ENCODE results near the gene PLS1. TPM values are rescaled to one million over a fixed set of nuclear protein-coding genes. Genes with fewer than 3 reads are reported as not detected.

Gene PLS1
- total and polyA plus RNA-seq, 2 of the 8 experiments (the other 6 are each of a cell fraction or from before 2014, with no cell fraction given), result 18.7 to 44.7 TPM

- DNase-seq (ENCODE audit: low read depth in 1 of 2, low spot score in 2 of 2), result no peak
- H3K27me3 ChIP-seq (replicated peaks in 1 of 4; ENCODE audit: control insufficient read depth in 3 of 4, extremely low read depth in 1 of 4, insufficient read depth in 3 of 4, low read length in 3 of 4), result no peaks in the 10 kb centered on the region
- 91% methylated on average over 1 of the region's 1 CpG; no CpG with 5 or more reads in 1 of the 2 experiments for whole genome bisulfite sequencing, 2 experiments (ENCODE audit: extremely low coverage in 1 of 2, insufficient coverage in 1 of 2, insufficient read length in 1 of 2, insufficient replicate concordance in 2 of 2, low coverage in 1 of 2, low lambda C conversion rate in 2 of 2, missing lambda C conversion rate in 1 of 2)
These were observed 15.0 kb downstream of the PLS1 start for GRCh38 chr3:142611206-142611605.

More at GRCh38 chr3:142611206-142611605, 15.0 kb downstream of the PLS1 start:
- Histone ChIP-seq H4K5ac (ENCODE audit: insufficient read length, low read depth, low read length) (no peak overlapping the region), H3K36me3 (ENCODE audit: control insufficient read depth in 2 of 4, insufficient read depth in 4 of 4, low read length in 3 of 4) (no peaks in the 10 kb centered on the region), H3K18ac (ENCODE audit: extremely low read depth, low read length) (no peak overlapping the region), H3K27ac (ENCODE audit: low read depth, low read length) (no peak overlapping the region), H3K23ac (ENCODE audit: insufficient read length) (no peak overlapping the region), H2AK5ac (ENCODE audit: low read depth, low read length) (no peak overlapping the region), H3K79me1 (ENCODE audit: low read depth, low read length) (peaks cover 2% of the 10 kb centered on the region; the same call in 1 of the 2 replicates), H2BK20ac (ENCODE audit: low read length) (no peak overlapping the region), H2BK15ac (ENCODE audit: low read length) (no peak overlapping the region), H3K4me2 (ENCODE audit: insufficient read depth in 1 of 2, low read depth in 2 of 2, low read length in 2 of 2) (no peak overlapping the region), H2BK12ac (ENCODE audit: low read depth, low read length) (no peak overlapping the region), H3K14ac (ENCODE audit: insufficient read length) (no peak overlapping the region), H2BK5ac (ENCODE audit: low read depth, low read length) (no peak overlapping the region), H2AFZ (ENCODE audit: low read length) (no peak overlapping the region), H4K20me1 (replicated peaks in 1 of 2; ENCODE audit: control insufficient read depth in 1 of 2, insufficient read depth in 2 of 2, low read length in 2 of 2) (no peaks in the 10 kb centered on the region), H3K9ac (replicated peaks in 1 of 4; ENCODE audit: extremely low read depth in 1 of 4, low read depth in 3 of 4, low read length in 3 of 4) (no peak overlapping the region), H4K8ac (ENCODE audit: extremely low read depth, insufficient read depth, low read length) (no peak overlapping the region), H3K23me2 (ENCODE audit: low read depth, low read length) (no peaks in the 10 kb centered on the region), H2BK120ac (replicated peaks; ENCODE audit: low read depth, low read length) (no peak overlapping the region), H3K79me2 (ENCODE audit: control insufficient read depth in 1 of 2, insufficient read depth in 2 of 2, low read length in 2 of 2) (peaks cover 0 to 7% of the 10 kb centered on the region in 2 experiments; a peak in 1 of 4 replicates), H4K91ac (replicated peaks; ENCODE audit: insufficient read length, low read length) (no peak overlapping the region), H3K4me1 (replicated peaks in 1 of 4; ENCODE audit: control insufficient read depth in 3 of 4, insufficient read depth in 4 of 4, low read length in 3 of 4) (no peaks in the 10 kb centered on the region), H3K9me3 (ENCODE audit: insufficient read depth in 2 of 2, low read depth in 1 of 2, low read length in 1 of 2) (no peaks in the 10 kb centered on the region), H3K4me3 (ENCODE audit: extremely low read depth in 1 of 4, insufficient read depth in 2 of 4, low read depth in 3 of 4, low read length in 4 of 4) (no peak overlapping the region), H3K4ac (replicated peaks; ENCODE audit: insufficient read length, low read depth, low read length) (no peak overlapping the region), H3K56ac (replicated peaks; ENCODE audit: insufficient read length, low read depth, low read length) (no peak overlapping the region)
- no peak for FAIRE-seq
- POLR2A ChIA-PET (ENCODE audit: partially characterized antibody), result no interaction called here
- CTCF ChIA-PET (ENCODE audit: partially characterized antibody), result interaction anchor here (1.4 to 2.7 kb wide), 3 partner anchors 9 to 217 kb away, joined by 4 to 11 read pairs (median 4); no protein-coding TSS in a partner anchor
- TF ChIP-seq ASH2L (IDR thresholded peaks at IDR 0.05; ENCODE audit: low read length), result no peak
- no peak for TF ChIP-seq GABPA (IDR thresholded peaks at IDR 0.05; ENCODE audit: borderline replicate concordance, insufficient read depth, low read length)
- no peak for TF ChIP-seq EZH2 (IDR thresholded peaks at IDR 0.05; ENCODE audit: low read depth, low read length, severe bottlenecking)
